Right renal pelvis (tissue), 4 donors: Measurements from ENCODE around the gene HS3ST4. TPM values are rescaled to one million over a fixed set of nuclear protein-coding genes. Genes with fewer than 3 reads are reported as not detected.
"Not testable (repeated sequence)": the region's sequence is repeated elsewhere in the genome, so short reads cannot be mapped to it uniquely, and the experiment has no call there.

Source experiments
- DNase-seq, 4 donors: peaks; one replicate each; pipeline ENCODE4 v3.0.0-alpha.2; 2013; ENCODE audit warnings: low read depth in 4 of 4, low spot score in 3 of 4, missing footprints in 1 of 4
- polyA plus RNA-seq, 4 donors: library from polyadenylated mRNA; unstranded; fragments of 120-200 nt; gene quantifications; one replicate each; pipeline ENCODE4 v1.2.1, GENCODE V29; 2013; ENCODE audit not compliant: insufficient read length in 4 of 4

Gene HS3ST4
- polyA plus RNA-seq, 4 donors = 0.37 to 0.90 (median 0.58) TPM

- DNase-seq = no peak
These were observed 274.7 kb downstream of the HS3ST4 start for GRCh38 chr16:25966172-25967097.

- DNase-seq = no peak
These were observed 285.4 kb downstream of the HS3ST4 start for GRCh38 chr16:25977121-25977520.

GRCh38 chr16:25978218-25978617 lies 286.5 kb downstream of the HS3ST4 start:
- DNase-seq = no peak

- DNase-seq = peak in 1 of 4 donors; percentile 12
These were observed 296.3 kb downstream of the HS3ST4 start for GRCh38 chr16:25988084-25988483.

- DNase-seq = no peak
These were observed 297.1 kb downstream of the HS3ST4 start for GRCh38 chr16:25988882-25989281.

- DNase-seq = no peak
These were observed 304.3 kb downstream of the HS3ST4 start for GRCh38 chr16:25996052-25996451.

GRCh38 chr16:26005336-26005735 lies 313.6 kb downstream of the HS3ST4 start:
- DNase-seq = no peak

GRCh38 chr16:26012376-26012775 lies 320.6 kb downstream of the HS3ST4 start:
- DNase-seq = no peak

- DNase-seq = no peak
These were observed 324.0 kb downstream of the HS3ST4 start for GRCh38 chr16:26015776-26016175.

- no peak for DNase-seq
These were observed 325.2 kb downstream of the HS3ST4 start for GRCh38 chr16:26016989-26017388.

- DNase-seq = no peak
These were observed 327.9 kb downstream of the HS3ST4 start for GRCh38 chr16:26019381-26020242.

- no peak for DNase-seq
These were observed 335.1 kb downstream of the HS3ST4 start for GRCh38 chr16:26026709-26027450.

- DNase-seq = no peak
These were observed 339.5 kb downstream of the HS3ST4 start for GRCh38 chr16:26031286-26031685.

GRCh38 chr16:26032661-26033060 lies 340.9 kb downstream of the HS3ST4 start:
- not testable (repeated sequence) for DNase-seq

GRCh38 chr16:26041952-26042668 lies 350.4 kb downstream of the HS3ST4 start:
- no peak for DNase-seq

GRCh38 chr16:26050472-26050871 lies 358.7 kb downstream of the HS3ST4 start:
- no peak for DNase-seq

- DNase-seq = no peak
These were observed 359.3 kb downstream of the HS3ST4 start for GRCh38 chr16:26051063-26051462.

GRCh38 chr16:26053889-26054288 lies 362.1 kb downstream of the HS3ST4 start:
- no peak for DNase-seq

- no peak for DNase-seq
These were observed 366.6 kb downstream of the HS3ST4 start for GRCh38 chr16:26058326-26058725.
